ENCODE measurements around the gene RECQL5. TPM values are rescaled to one million over a fixed set of nuclear protein-coding genes. Genes with fewer than 3 reads are reported as not detected.

Gene RECQL5
- polyA plus RNA-seq, 2 of the 4 experiments (the other 2 are of a cell fraction): 22.7 to 39.9 TPM

DNA sequence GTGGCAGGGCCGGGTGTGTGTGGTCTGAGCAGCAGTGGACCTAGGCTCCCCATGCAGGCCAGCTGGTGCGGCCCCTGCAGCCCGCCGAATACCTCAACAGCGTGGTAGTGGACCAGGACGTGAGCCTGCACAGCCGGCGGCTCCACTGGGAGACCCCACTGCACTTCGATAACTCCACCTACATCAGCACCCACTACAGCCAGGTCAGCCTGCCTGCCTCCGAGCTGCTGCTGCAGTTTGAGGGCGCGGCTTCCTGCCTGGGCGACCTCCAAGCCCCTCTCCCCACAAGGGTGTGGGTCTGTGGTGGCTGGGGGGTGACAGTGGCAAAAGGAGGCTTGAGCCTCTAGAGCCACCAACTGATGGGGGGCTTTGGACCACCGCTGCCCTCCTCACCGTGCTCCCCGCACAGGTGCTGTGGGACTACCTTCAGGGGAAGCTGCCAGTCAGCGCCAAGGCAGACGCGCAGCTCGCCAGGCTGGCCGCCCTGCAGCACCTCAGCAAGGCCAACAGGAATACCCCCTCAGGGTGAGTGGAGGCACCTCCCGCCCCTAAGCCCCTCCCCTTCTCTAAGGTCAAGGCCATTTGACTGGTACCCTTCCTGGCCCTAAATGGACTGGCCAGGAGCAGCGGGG, 42.1 kb downstream of the RECQL5 start:
- ATAC-seq (no peak), DNase-seq (ENCODE audit: low read depth in 1 of 2, low spot score in 1 of 2) (no peak), FAIRE-seq (no peak)
- WGBS (ENCODE audit: missing lambda C conversion rate): 85% methylated on average over 9 of the region's 23 CpGs
- CTCF ChIA-PET: interaction anchor here (0.6 to 51.3 kb wide), 14 partner anchors 8 to 1059 kb away, joined by 3 to 2254 read pairs (median 4); partner anchors contain the start of genes GALK1, MYO15B, RECQL5 and SAP30BP
- H3K4me2 ChIP-seq: no peak overlapping the region
- TF ChIP-seq RFX5 (IDR thresholded peaks at IDR 0.05): no peak
- no peak for TF ChIP-seq RNF2 (IDR thresholded peaks at IDR 0.05; ENCODE audit: borderline replicate concordance, low read depth)
- no peak for TF ChIP-seq RAD21 (conservative IDR thresholded peaks at IDR 0.05 in 1 of 2, IDR thresholded peaks at IDR 0.05 in 1 of 2)
- no peak for TF ChIP-seq SMC3 (IDR thresholded peaks at IDR 0.05)
- no peak for TF ChIP-seq KDM5A (IDR thresholded peaks at IDR 0.05)
- no peak for TF ChIP-seq JUN (IDR thresholded peaks at IDR 0.05)
- TF ChIP-seq HDAC2 (IDR thresholded peaks at IDR 0.05): no peak
- no peak for TF ChIP-seq FOSL2 (IDR thresholded peaks at IDR 0.05)
- TF ChIP-seq FOSL2 (CRISPR knock-in tag; IDR thresholded peaks at IDR 0.05): no peak
- no peak for TF ChIP-seq HEYL (CRISPR knock-in tag; IDR thresholded peaks at IDR 0.05)
- no peak for TF ChIP-seq FOXS1 (CRISPR knock-in tag; IDR thresholded peaks at IDR 0.05)
- TF ChIP-seq FOSB (CRISPR knock-in tag; IDR thresholded peaks at IDR 0.05): no peak
- TF ChIP-seq RARB (CRISPR knock-in tag; IDR thresholded peaks at IDR 0.05): no peak
- no peak for TF ChIP-seq TFCP2L1 (CRISPR knock-in tag; IDR thresholded peaks at IDR 0.05)
- TF ChIP-seq EHMT2 (IDR thresholded peaks at IDR 0.05; ENCODE audit: low read depth): no peak
- TF ChIP-seq, protein P1, sequence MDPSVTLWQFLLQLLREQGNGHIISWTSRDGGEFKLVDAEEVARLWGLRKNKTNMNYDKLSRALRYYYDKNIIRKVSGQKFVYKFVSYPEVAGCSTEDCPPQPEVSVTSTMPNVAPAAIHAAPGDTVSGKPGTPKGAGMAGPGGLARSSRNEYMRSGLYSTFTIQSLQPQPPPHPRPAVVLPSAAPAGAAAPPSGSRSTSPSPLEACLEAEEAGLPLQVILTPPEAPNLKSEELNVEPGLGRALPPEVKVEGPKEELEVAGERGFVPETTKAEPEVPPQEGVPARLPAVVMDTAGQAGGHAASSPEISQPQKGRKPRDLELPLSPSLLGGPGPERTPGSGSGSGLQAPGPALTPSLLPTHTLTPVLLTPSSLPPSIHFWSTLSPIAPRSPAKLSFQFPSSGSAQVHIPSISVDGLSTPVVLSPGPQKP (IDR thresholded peaks at IDR 0.05; ENCODE audit: low read depth, low read length): no peak
- H3K4me1 ChIP-seq: no peaks in the 10 kb centered on the region; the same call in 2 of the 3 replicates
- H3K9me3 ChIP-seq: no peaks in the 10 kb centered on the region
- H3K4me3 ChIP-seq: no peak overlapping the region
- H3K27ac ChIP-seq: no peak overlapping the region
- POLR2A ChIA-PET: interaction anchor here (1.2 kb wide), 1 partner anchor 9 kb away, joined by 3 read pairs; the partner anchor contains the start of gene SMIM5

DNA sequence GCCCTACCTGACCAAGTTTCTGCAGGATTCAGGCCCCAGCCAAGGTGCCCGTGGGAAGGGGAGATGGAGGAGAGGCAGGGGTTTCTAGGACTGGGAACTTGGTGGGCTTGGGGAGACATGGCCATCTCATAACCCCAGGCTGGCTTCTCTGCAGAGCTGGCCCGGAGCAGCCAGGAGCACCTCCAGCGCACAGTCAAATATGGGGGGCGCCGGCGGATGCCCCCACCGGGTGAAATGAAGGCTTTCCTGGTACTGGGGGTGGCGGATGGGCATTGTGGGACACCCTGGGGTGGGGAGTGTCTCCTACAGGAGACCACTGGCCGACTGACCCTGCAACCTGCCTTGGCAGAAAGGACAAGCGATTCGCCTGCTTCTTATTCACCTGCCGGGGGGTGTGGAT, 42.9 kb downstream of the RECQL5 start:
- Histone ChIP-seq H3K27ac (no peak overlapping the region), H3K9me3 (no peaks in the 10 kb centered on the region), H3K4me1 (no peaks in the 10 kb centered on the region; the same call in 2 of the 3 replicates), H3K4me2 (no peak overlapping the region), H3K4me3 (no peak overlapping the region)
- POLR2A ChIA-PET: no interaction called here
- ATAC-seq: no peak
- no peak for TF ChIP-seq PHF8 (IDR thresholded peaks at IDR 0.05; ENCODE audit: borderline replicate concordance, low read depth)
- TF ChIP-seq RARB (CRISPR knock-in tag; IDR thresholded peaks at IDR 0.05): no peak
- TF ChIP-seq, protein P1 (IDR thresholded peaks at IDR 0.05; ENCODE audit: low read depth, low read length): no peak
- TF ChIP-seq SREBF2 (IDR thresholded peaks at IDR 0.05): no peak
- no peak for TF ChIP-seq HOXB13 (CRISPR knock-in tag; IDR thresholded peaks at IDR 0.05; ENCODE audit: low read depth)
- TF ChIP-seq HOXB5 (CRISPR knock-in tag; IDR thresholded peaks at IDR 0.05): no peak
- TF ChIP-seq HDAC2 (IDR thresholded peaks at IDR 0.05): no peak
- TF ChIP-seq ZC3H11A (IDR thresholded peaks at IDR 0.05): no peak
- no peak for TF ChIP-seq NFE2L2 (conservative IDR thresholded peaks at IDR 0.05; ENCODE audit: low read length)
- no peak for TF ChIP-seq RCOR1 (IDR thresholded peaks at IDR 0.05; ENCODE audit: low read depth, low read length)
- TF ChIP-seq RAD21 (conservative IDR thresholded peaks at IDR 0.05 in 1 of 2, IDR thresholded peaks at IDR 0.05 in 1 of 2): no peak
- no peak for TF ChIP-seq NPAS2 (CRISPR knock-in tag; IDR thresholded peaks at IDR 0.05; ENCODE audit: borderline replicate concordance)
- TF ChIP-seq, protein P2, sequence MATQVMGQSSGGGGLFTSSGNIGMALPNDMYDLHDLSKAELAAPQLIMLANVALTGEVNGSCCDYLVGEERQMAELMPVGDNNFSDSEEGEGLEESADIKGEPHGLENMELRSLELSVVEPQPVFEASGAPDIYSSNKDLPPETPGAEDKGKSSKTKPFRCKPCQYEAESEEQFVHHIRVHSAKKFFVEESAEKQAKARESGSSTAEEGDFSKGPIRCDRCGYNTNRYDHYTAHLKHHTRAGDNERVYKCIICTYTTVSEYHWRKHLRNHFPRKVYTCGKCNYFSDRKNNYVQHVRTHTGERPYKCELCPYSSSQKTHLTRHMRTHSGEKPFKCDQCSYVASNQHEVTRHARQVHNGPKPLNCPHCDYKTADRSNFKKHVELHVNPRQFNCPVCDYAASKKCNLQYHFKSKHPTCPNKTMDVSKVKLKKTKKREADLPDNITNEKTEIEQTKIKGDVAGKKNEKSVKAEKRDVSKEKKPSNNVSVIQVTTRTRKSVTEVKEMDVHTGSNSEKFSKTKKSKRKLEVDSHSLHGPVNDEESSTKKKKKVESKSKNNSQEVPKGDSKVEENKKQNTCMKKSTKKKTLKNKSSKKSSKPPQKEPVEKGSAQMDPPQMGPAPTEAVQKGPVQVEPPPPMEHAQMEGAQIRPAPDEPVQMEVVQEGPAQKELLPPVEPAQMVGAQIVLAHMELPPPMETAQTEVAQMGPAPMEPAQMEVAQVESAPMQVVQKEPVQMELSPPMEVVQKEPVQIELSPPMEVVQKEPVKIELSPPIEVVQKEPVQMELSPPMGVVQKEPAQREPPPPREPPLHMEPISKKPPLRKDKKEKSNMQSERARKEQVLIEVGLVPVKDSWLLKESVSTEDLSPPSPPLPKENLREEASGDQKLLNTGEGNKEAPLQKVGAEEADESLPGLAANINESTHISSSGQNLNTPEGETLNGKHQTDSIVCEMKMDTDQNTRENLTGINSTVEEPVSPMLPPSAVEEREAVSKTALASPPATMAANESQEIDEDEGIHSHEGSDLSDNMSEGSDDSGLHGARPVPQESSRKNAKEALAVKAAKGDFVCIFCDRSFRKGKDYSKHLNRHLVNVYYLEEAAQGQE (IDR thresholded peaks at IDR 0.05): no peak
- TF ChIP-seq JUN (IDR thresholded peaks at IDR 0.05): no peak
- TF ChIP-seq ZFP36 (IDR thresholded peaks at IDR 0.05; ENCODE audit: borderline replicate concordance, partially characterized antibody): no peak
- no peak for TF ChIP-seq ZNF302 (CRISPR knock-in tag; IDR thresholded peaks at IDR 0.05)
- no peak for TF ChIP-seq KDM5A (IDR thresholded peaks at IDR 0.05)
- TF ChIP-seq SMC3 (IDR thresholded peaks at IDR 0.05): no peak
- no peak for FAIRE-seq
- 88% methylated on average over 11 of the region's 12 CpGs for WGBS (ENCODE audit: missing lambda C conversion rate)
- CTCF ChIA-PET: interaction anchor here (1.3 to 51.3 kb wide), 7 partner anchors 9 to 225 kb away, joined by 4 to 2254 read pairs (median 926); partner anchors contain the start of genes GALK1, MYO15B, RECQL5 and SAP30BP
- no peak for DNase-seq (ENCODE audit: low read depth in 1 of 2, low spot score in 1 of 2)

Data from A549 (cell line).